Measurements from ENCODE around the gene RGSL1.

DNA sequence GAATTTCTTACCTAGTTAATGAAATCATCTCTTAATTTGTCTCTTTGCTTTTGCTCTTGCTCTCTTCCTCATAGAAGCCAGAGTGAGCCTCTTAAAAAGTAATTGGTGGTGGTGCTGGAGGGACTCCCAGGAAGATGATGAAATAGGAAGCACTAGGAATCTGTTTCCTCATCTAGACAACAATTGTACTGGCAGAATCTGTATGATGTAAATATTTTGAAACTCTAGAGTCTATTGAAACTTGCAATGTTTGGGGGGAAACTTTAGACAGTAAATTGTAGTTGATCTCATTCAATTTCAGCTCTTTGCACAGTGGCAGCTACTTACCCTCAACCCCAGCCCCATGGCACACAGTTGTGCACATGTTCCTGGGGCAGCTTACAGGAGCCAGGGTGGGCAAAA lies 10.6 kb downstream of the RGSL1 start:
- TF ChIP-seq, protein P1, sequence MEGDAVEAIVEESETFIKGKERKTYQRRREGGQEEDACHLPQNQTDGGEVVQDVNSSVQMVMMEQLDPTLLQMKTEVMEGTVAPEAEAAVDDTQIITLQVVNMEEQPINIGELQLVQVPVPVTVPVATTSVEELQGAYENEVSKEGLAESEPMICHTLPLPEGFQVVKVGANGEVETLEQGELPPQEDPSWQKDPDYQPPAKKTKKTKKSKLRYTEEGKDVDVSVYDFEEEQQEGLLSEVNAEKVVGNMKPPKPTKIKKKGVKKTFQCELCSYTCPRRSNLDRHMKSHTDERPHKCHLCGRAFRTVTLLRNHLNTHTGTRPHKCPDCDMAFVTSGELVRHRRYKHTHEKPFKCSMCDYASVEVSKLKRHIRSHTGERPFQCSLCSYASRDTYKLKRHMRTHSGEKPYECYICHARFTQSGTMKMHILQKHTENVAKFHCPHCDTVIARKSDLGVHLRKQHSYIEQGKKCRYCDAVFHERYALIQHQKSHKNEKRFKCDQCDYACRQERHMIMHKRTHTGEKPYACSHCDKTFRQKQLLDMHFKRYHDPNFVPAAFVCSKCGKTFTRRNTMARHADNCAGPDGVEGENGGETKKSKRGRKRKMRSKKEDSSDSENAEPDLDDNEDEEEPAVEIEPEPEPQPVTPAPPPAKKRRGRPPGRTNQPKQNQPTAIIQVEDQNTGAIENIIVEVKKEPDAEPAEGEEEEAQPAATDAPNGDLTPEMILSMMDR (IDR thresholded peaks at IDR 0.05; ENCODE audit: low read depth, low read length, missing input control): no peak
- TF ChIP-seq ATF3 (IDR thresholded peaks at IDR 0.05) (peak; percentile 91), YY1 (IDR thresholded peaks at IDR 0.05) (no peak), ZBTB33 (IDR thresholded peaks at IDR 0.05) (no peak), NR2F2 (IDR thresholded peaks at IDR 0.05) (no peak), TAF1 (conservative IDR thresholded peaks at IDR 0.05) (no peak), REST (IDR thresholded peaks at IDR 0.05) (peak; percentile 15)
